HEK293T (cell line): ENCODE data around the gene OTUD3.
"Not testable (repeated sequence)": the region's sequence is repeated elsewhere in the genome, so short reads cannot be mapped to it uniquely, and the experiment has no call there.

ENCODE experiments used
- BHLHE40 ChIP-seq: fragments of 450-650 bp; IDR thresholded peaks from 2 replicates; pipeline ENCODE4 v1.6.1; 2016; ENCODE audit warnings: mild to moderate bottlenecking, moderate library complexity, borderline replicate concordance
- CTBP1 ChIP-seq: fragments of 450-650 bp; IDR thresholded peaks from 2 replicates; pipeline ENCODE4 v1.6.1; 2016; ENCODE audit warnings: borderline replicate concordance
- FOXA1 ChIP-seq: fragments of 450-650 bp; IDR thresholded peaks from 2 replicates; pipeline ENCODE4 v1.6.1; 2016; ENCODE audit warnings: mild to moderate bottlenecking
- FOXK2 ChIP-seq: fragments of 450-650 bp; IDR thresholded peaks from 2 replicates; pipeline ENCODE4 v1.6.1; 2016; ENCODE audit warnings: mild to moderate bottlenecking
- HDGF ChIP-seq: fragments of 450-650 bp; IDR thresholded peaks from 2 replicates; pipeline ENCODE4 v1.6.1; 2017; ENCODE audit warnings: antibody characterized with exemption, borderline replicate concordance
- SP1 ChIP-seq: fragments of 450-650 bp; IDR thresholded peaks from 2 replicates; pipeline ENCODE4 v1.6.1; 2017
- SUZ12 ChIP-seq: fragments of 450-650 bp; IDR thresholded peaks from 2 replicates; pipeline ENCODE4 v1.6.1; 2016; ENCODE audit warnings: mild to moderate bottlenecking

DNA sequence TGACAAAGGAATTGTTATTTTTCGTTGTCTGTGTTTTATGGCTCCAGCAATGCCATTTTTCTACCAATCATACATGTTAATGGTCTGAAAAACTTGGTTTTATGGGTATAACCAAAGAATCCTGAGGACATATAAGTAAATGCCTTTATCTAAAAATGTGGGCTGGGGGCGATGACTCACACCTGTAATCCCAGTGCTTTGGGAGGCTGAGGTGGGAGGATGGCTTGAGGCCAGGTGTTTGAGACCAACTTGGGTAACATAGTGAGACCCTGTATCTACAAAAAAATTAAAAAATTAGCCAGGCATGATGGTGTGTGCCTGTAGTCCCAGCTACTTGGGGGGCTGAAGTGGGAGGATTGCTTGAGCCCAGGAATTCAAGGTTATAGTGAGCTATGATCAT lies 12.7 kb upstream of the OTUD3 start:
- not testable (repeated sequence) for TF ChIP-seq HDGF, SP1, BHLHE40, FOXA1, CTBP1, SUZ12, FOXK2
